DOHH2 (cell line): ENCODE data around the gene GCNT2.

Source experiments
- H3F3A ChIP-seq: fragments of 200-600 bp; sonication (generic), shearing (Covaris generic); 2 replicates; pipeline ENCODE4 v1.6.0; 2016; ENCODE audit warnings: antibody characterized with exemption, mild to moderate bottlenecking; ENCODE audit not compliant: control insufficient read depth, insufficient read depth
- H3K27ac ChIP-seq: fragments of 200-600 bp; sonication (generic); 2 replicates; pipeline ENCODE4 v1.5.1; 2014; ENCODE audit warnings: low read depth, mild to moderate bottlenecking, low read length, moderate library complexity
- H3K27me3 ChIP-seq: fragments of 200-600 bp; sonication (generic); 2 replicates; pipeline ENCODE4 v1.6.1; 2014; ENCODE audit warnings: mild to moderate bottlenecking, low read length, mixed read lengths; ENCODE audit not compliant: control insufficient read depth
- H3K36me3 ChIP-seq: fragments of 200-600 bp; sonication (generic); 2 replicates; pipeline ENCODE4 v1.6.1; 2014; ENCODE audit warnings: mild to moderate bottlenecking, low read length, moderate library complexity, mixed read lengths; ENCODE audit not compliant: control insufficient read depth
- H3K4me1 ChIP-seq: fragments of 200-600 bp; sonication (generic); 2 replicates; pipeline ENCODE4 v1.6.1; 2014; ENCODE audit warnings: mild to moderate bottlenecking, low read length, mixed read lengths; ENCODE audit not compliant: control insufficient read depth
- H3K4me2 ChIP-seq: fragments of 200-600 bp; sonication (generic); 2 replicates; pipeline ENCODE4 v1.6.0; 2014; ENCODE audit warnings: mild to moderate bottlenecking, low read length, moderate library complexity
- H3K4me3 ChIP-seq: fragments of 200-600 bp; sonication (generic); 2 replicates; pipeline ENCODE4 v1.5.1; 2014; ENCODE audit warnings: mild to moderate bottlenecking, low read length, mixed read lengths
- H3K79me2 ChIP-seq: fragments of 200-600 bp; sonication (generic); 2 replicates; pipeline ENCODE4 v1.6.1; 2014; ENCODE audit warnings: mild to moderate bottlenecking, low read length, mixed read lengths; ENCODE audit not compliant: control insufficient read depth
- H3K9me2 ChIP-seq: fragments of 200-600 bp; sonication (generic); replicated peaks from 2 replicates; pipeline ENCODE4 v1.6.1; 2014; ENCODE audit warnings: mild to moderate bottlenecking, low read length, mixed read lengths; ENCODE audit not compliant: control insufficient read depth
- H3K9me3 ChIP-seq: fragments of 200-600 bp; sonication (generic); 2 replicates; pipeline ENCODE4 v1.6.1; 2014; ENCODE audit warnings: antibody characterized with exemption, low read length, mixed read lengths; ENCODE audit not compliant: control insufficient read depth, insufficient read depth
- H4K20me1 ChIP-seq: fragments of 200-600 bp; sonication (generic); 2 replicates; pipeline ENCODE4 v1.6.0; 2014; ENCODE audit warnings: low read depth, mild to moderate bottlenecking, antibody characterized with exemption, low read length, moderate library complexity; ENCODE audit not compliant: control insufficient read depth, insufficient read depth
- EZH2phosphoT487 ChIP-seq: fragments of 200-600 bp; sonication (generic); IDR thresholded peaks from 2 replicates; pipeline ENCODE4 v1.6.1; 2017; ENCODE audit warnings: borderline replicate concordance, mild to moderate bottlenecking, antibody characterized with exemption, low read length, moderate library complexity, mixed read lengths
- TF ChIP-seq, protein P1 (sequence below): fragments of 200-600 bp; sonication (generic); IDR thresholded peaks from one replicate; pipeline ENCODE4 v1.5.1; 2014; ENCODE audit warnings: antibody characterized with exemption, mild to moderate bottlenecking, low read depth, low read length; ENCODE audit not compliant: poor library complexity, severe bottlenecking

The GCNT2 gene

DNA sequence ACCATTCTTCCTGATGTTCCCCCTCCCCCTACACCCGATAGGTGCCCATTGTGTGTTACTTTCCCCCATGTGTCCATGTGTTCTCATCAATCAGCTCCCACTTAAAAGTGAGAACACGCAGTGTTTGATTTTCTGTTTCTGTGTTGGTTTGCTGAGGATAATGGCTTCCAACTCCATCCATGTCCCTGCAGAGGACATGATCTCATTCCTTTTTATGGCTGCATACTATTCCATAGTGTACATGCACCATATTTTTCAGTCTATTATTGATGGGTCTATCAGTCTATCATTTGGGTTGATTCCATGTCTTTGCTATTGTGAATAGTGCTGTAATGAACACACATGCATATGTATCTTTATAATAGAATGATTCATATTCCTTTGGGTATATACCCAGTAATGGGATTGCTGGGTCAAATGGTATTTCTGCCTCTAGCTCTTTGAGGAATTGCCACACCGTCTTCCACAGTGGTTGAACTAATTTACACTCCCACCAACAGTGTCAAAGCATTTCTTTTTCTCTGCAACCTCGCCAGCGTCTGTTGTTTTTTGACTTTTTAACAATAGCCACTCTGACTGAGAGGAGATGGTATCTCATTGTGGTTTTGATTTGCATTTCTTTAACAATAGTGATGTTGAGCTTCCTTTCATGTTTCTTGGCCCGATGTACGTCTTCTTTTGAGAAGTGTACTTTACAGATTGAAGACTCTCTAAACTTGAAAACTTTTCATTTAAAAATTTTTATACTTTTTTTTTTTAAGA, 41.0 kb upstream of the GCNT2 start:
- peaks cover 8% of the 10 kb centered on the region for H3K9me3 ChIP-seq
- 0 out of 2 replicates have a peak, but pooled peaks cover 3% of the 10 kb centered on the region for H3K4me1 ChIP-seq
- H3K4me2 ChIP-seq: no peak overlapping the region
- no peaks in the 10 kb centered on the region for H3K36me3 ChIP-seq
- peaks cover 12% of the 10 kb centered on the region for H3K27me3 ChIP-seq
- no peak overlapping the region for H3K4me3 ChIP-seq
- no peak overlapping the region for H3K27ac ChIP-seq
- H3F3A ChIP-seq: no peaks in the 10 kb centered on the region
- no peaks in the 10 kb centered on the region for H3K79me2 ChIP-seq
- H3K9me2 ChIP-seq: no peaks in the 10 kb centered on the region
- H4K20me1 ChIP-seq: no peaks in the 10 kb centered on the region
- TF ChIP-seq, protein P1, sequence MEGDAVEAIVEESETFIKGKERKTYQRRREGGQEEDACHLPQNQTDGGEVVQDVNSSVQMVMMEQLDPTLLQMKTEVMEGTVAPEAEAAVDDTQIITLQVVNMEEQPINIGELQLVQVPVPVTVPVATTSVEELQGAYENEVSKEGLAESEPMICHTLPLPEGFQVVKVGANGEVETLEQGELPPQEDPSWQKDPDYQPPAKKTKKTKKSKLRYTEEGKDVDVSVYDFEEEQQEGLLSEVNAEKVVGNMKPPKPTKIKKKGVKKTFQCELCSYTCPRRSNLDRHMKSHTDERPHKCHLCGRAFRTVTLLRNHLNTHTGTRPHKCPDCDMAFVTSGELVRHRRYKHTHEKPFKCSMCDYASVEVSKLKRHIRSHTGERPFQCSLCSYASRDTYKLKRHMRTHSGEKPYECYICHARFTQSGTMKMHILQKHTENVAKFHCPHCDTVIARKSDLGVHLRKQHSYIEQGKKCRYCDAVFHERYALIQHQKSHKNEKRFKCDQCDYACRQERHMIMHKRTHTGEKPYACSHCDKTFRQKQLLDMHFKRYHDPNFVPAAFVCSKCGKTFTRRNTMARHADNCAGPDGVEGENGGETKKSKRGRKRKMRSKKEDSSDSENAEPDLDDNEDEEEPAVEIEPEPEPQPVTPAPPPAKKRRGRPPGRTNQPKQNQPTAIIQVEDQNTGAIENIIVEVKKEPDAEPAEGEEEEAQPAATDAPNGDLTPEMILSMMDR: no peak
- TF ChIP-seq EZH2phosphoT487: no peak

DNA sequence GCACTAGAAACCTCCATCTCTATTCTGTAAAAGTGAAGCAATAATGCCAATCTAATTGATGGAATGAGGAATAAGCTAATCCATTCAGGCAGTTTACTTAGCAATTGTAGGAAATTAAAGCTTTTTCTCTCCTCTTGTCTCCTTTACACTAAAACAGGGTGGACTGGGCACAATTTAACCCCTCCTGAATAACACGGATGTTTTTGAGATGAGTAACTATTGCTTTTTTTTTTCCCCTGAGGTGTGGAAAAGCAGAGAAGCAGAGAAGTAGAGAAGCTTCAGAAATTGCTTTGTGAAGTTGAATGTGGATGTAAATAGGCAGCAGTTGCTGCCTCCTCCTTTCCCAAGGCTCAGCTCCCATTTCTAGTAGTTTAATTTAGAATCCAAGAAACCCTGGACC, 40.0 kb upstream of the GCNT2 start:
- Histone ChIP-seq H3K4me2 (no peak overlapping the region), H4K20me1 (no peaks in the 10 kb centered on the region), H3K9me2 (no peaks in the 10 kb centered on the region), H3K4me3 (no peak overlapping the region), H3F3A (no peaks in the 10 kb centered on the region), H3K27me3 (peaks cover 9% of the 10 kb centered on the region), H3K9me3 (peaks cover 8% of the 10 kb centered on the region), H3K27ac (no peak overlapping the region), H3K79me2 (no peaks in the 10 kb centered on the region), H3K4me1 (0 out of 2 replicates have a peak, but pooled peaks cover 3% of the 10 kb centered on the region), H3K36me3 (no peaks in the 10 kb centered on the region)
- TF ChIP-seq EZH2phosphoT487: no peak
- TF ChIP-seq, protein P1: no peak

- no peak overlapping the region for H3K27ac ChIP-seq
- H3K9me2 ChIP-seq: no peaks in the 10 kb centered on the region
- H4K20me1 ChIP-seq: no peaks in the 10 kb centered on the region
- peaks cover 6% of the 10 kb centered on the region; the same call in 1 of the 2 replicates for H3K27me3 ChIP-seq
- H3K4me2 ChIP-seq: no peak overlapping the region
- no peaks in the 10 kb centered on the region for H3K36me3 ChIP-seq
- H3K9me3 ChIP-seq: peaks cover 8% of the 10 kb centered on the region
- TF ChIP-seq EZH2phosphoT487: no peak
- H3K4me1 ChIP-seq: 0 out of 2 replicates have a peak, but pooled peaks cover 3% of the 10 kb centered on the region
- no peak overlapping the region for H3K4me3 ChIP-seq
- no peaks in the 10 kb centered on the region for H3F3A ChIP-seq
- no peaks in the 10 kb centered on the region for H3K79me2 ChIP-seq
These were observed 38.4 kb upstream of the GCNT2 start for GRCh38 chr6:10482636-10483257.

DNA sequence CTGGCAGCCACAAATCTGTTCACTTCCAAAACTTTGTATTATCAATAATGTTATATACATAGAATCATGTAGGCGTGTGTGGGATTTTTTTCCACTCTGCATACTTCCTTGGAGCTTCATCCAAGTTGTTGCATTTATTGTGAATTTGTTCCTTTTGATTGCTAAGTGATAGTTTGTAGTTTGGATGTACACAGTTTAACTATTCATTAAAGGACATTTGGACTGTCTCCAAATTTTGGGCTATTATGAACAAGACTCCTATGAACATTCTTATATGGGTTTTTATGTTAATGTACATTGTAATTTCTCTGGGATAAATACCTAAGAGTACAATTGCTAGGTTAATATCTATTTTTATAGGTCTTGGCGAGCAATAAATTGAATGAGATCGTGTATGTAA, 36.2 kb upstream of the GCNT2 start:
- Histone ChIP-seq H3K27ac (no peak overlapping the region), H3K36me3 (no peaks in the 10 kb centered on the region), H3K27me3 (no peaks in the 10 kb centered on the region), H3K4me1 (0 out of 2 replicates have a peak, but pooled peaks cover 3% of the 10 kb centered on the region), H4K20me1 (no peaks in the 10 kb centered on the region), H3F3A (no peaks in the 10 kb centered on the region), H3K9me3 (peaks cover 8% of the 10 kb centered on the region), H3K4me2 (no peak overlapping the region), H3K4me3 (no peak overlapping the region), H3K79me2 (no peaks in the 10 kb centered on the region), H3K9me2 (no peaks in the 10 kb centered on the region)
- TF ChIP-seq EZH2phosphoT487: no peak
- TF ChIP-seq, protein P1: no peak
